AG04450 (cell line): Measurements from ENCODE around the gene KDF1. TPM values are rescaled to one million over a fixed set of nuclear protein-coding genes. Genes with fewer than 3 reads are reported as not detected.

ENCODE experiments used
- CTCF ChIA-PET: fragments of 300-600, 350-600 bp; formaldehyde crosslinking; extraction: SDS; loops from one replicate; lab custom pipeline; 2022; ENCODE audit warnings: antibody characterized with exemption, inconsistent platforms; lab: Charles Lee
- POLR2A ChIA-PET: fragments of 350-600 bp; formaldehyde crosslinking; extraction: SDS; loops from one replicate; lab custom pipeline; 2021; ENCODE audit warnings: antibody characterized with exemption, inconsistent platforms; lab: Yijun Ruan, JAX
- DNase-seq: peaks from one replicate; pipeline ENCODE4 v3.0.0-alpha.2; 2011; ENCODE audit warnings: low read depth, low spot score
- H3K27ac ChIP-seq: one replicate; pipeline ENCODE4 v1.5.1; 2012; ENCODE audit warnings: low read depth, low read length, control low read depth
- H3K27me3 ChIP-seq: one replicate; pipeline ENCODE4 v1.6.0; 2012; ENCODE audit warnings: low read length; ENCODE audit not compliant: control insufficient read depth, insufficient read depth
- H3K4me3 ChIP-seq: 2 replicates; pipeline ENCODE4 v1.5.1; 2011; ENCODE audit warnings: mild to moderate bottlenecking, low read depth, low read length, control low read depth
- H3K9me3 ChIP-seq: 2 replicates; pipeline ENCODE4 v1.5.1; 2012; ENCODE audit warnings: low read length; ENCODE audit not compliant: control insufficient read depth, insufficient read depth
- CTCF ChIP-seq: IDR thresholded peaks from 2 replicates; pipeline ENCODE4 v1.5.1; 2011; ENCODE audit warnings: low read depth, low read length, control low read depth, inconsistent platforms
- polyA plus RNA-seq: library from polyadenylated mRNA; depleted of rRNA; stranded (reverse); fragments of >200 nt; gene quantifications from 2 replicates; pipeline ENCODE4 v1.2.3, GENCODE V29; 2011

Gene KDF1
- polyA plus RNA-seq, 1 experiment = not detected

GRCh38 chr1:26945728-26946127 lies 14.5 kb downstream of the KDF1 start:
- Histone ChIP-seq H3K27ac (no peak overlapping the region), H3K27me3 (no peaks in the 10 kb centered on the region), H3K4me3 (no peak overlapping the region), H3K9me3 (no peaks in the 10 kb centered on the region)
- ChIA-PET CTCF (no interaction called here), POLR2A (no interaction called here)
- no peak for DNase-seq
- no peak for TF ChIP-seq CTCF

- no peak for DNase-seq
- ChIA-PET POLR2A (no interaction called here), CTCF (no interaction called here)
- H3K9me3 ChIP-seq = no peaks in the 10 kb centered on the region
- H3K27ac ChIP-seq = no peak overlapping the region
- H3K27me3 ChIP-seq = no peaks in the 10 kb centered on the region
- no peak overlapping the region for H3K4me3 ChIP-seq
- TF ChIP-seq CTCF = no peak
Observed at GRCh38 chr1:26945138-26945537, 15.1 kb downstream of the KDF1 start.

- POLR2A ChIA-PET = no interaction called here
- CTCF ChIA-PET = interaction anchor here (0.6 kb wide), 2 partner anchors 24 to 70 kb away, joined by 3 read pairs; no protein-coding TSS in a partner anchor
- no peaks in the 10 kb centered on the region for H3K27me3 ChIP-seq
- no peak for TF ChIP-seq CTCF
- no peak overlapping the region for H3K27ac ChIP-seq
- DNase-seq = no peak
- no peak overlapping the region for H3K4me3 ChIP-seq
- no peaks in the 10 kb centered on the region for H3K9me3 ChIP-seq
Observed at GRCh38 chr1:26942656-26943055, 17.6 kb downstream of the KDF1 start.

- H3K27ac ChIP-seq = no peak overlapping the region
- H3K27me3 ChIP-seq = no peaks in the 10 kb centered on the region
- ChIA-PET CTCF (interaction anchor here (0.6 kb wide), 1 partner anchor 120 kb away, joined by 4 read pairs; no protein-coding TSS in a partner anchor), POLR2A (no interaction called here)
- TF ChIP-seq CTCF = no peak
- no peak overlapping the region for H3K4me3 ChIP-seq
- H3K9me3 ChIP-seq = no peaks in the 10 kb centered on the region
- no peak for DNase-seq
Observed at GRCh38 chr1:26941311-26941710, 19.0 kb downstream of the KDF1 start.

GRCh38 chr1:26938659-26939025 lies 21.6 kb downstream of the KDF1 start:
- ChIA-PET CTCF (interaction anchor here (0.8 kb wide), 1 partner anchor 20 kb away, joined by 3 read pairs; no protein-coding TSS in a partner anchor), POLR2A (interaction anchor here (1.0 kb wide), 1 partner anchor 9 kb away, joined by 5 read pairs; no protein-coding TSS in a partner anchor)
- TF ChIP-seq CTCF = no peak

More at GRCh38 chr1:26938659-26939025, 21.6 kb downstream of the KDF1 start:
- H3K4me3 ChIP-seq = no peak overlapping the region
- no peaks in the 10 kb centered on the region for H3K9me3 ChIP-seq
- H3K27ac ChIP-seq = no peak overlapping the region
- no peak for DNase-seq
- H3K27me3 ChIP-seq = no peaks in the 10 kb centered on the region
